ENCODE data around the gene CEND1. TPM values are rescaled to one million over a fixed set of nuclear protein-coding genes. Genes with fewer than 3 reads are reported as not detected.

Gene CEND1
- total RNA-seq, 2 donors from 2014 or later = 0.18 to 1.6 TPM

DNA sequence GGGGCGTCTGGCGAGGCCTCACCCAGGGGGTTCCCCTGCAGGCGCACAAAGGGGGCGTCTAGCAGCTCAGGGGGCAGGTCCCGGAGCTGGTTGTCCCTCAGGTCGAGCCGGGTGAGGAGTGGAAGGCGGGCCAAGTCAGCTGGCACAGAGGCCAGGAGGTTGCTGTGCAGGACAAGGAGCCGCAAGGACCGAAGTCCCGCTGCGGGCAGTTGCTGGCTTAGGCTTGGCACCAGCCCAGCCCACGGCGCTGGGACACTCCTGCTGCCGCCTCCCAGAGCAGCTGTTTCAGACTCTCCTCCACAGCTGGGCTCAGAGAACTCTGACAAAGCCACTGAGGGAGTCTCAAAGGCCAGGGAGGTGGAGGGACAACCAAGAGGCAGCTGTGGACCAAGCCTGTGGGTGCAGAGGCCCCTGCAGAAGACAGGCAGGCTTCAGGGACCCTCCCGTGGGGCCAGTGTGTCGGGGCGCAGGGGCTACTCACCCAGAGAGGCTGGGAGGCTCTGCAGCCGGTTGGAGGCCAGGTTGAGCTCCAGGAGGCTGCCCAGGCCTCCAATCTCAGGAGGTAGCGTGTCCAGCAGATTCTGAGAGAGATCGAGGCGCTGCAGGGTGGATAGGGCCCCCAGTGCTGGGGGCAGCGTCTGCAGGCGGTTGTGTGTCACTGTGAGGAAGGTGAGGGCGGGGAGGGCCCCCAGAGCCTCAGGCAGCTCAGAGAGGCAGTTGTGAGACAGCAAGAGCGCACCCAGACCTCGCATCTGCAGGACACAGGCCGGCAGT is 13.0 kb upstream of the CEND1 start:
- intact Hi-C loops (cut with DNase I) = no loop called here
- Histone ChIP-seq H3K4me1 (replicated peaks) (peaks cover 13% of the 10 kb centered on the region), H3K4me3 (no peak overlapping the region), H3K36me3 (no peaks in the 10 kb centered on the region), H3K27ac (no peak overlapping the region), H3K27me3 (replicated peaks; ENCODE audit: insufficient read depth) (no peaks in the 10 kb centered on the region), H3K9me3 (no peaks in the 10 kb centered on the region)
- 88% methylated on average over 28 of the region's 28 CpGs for WGBS
- TF ChIP-seq POLR2AphosphoS5 (IDR thresholded peaks at IDR 0.05) (no peak), POLR2A (IDR thresholded peaks at IDR 0.05) (no peak)
- TF ChIP-seq, protein P1, sequence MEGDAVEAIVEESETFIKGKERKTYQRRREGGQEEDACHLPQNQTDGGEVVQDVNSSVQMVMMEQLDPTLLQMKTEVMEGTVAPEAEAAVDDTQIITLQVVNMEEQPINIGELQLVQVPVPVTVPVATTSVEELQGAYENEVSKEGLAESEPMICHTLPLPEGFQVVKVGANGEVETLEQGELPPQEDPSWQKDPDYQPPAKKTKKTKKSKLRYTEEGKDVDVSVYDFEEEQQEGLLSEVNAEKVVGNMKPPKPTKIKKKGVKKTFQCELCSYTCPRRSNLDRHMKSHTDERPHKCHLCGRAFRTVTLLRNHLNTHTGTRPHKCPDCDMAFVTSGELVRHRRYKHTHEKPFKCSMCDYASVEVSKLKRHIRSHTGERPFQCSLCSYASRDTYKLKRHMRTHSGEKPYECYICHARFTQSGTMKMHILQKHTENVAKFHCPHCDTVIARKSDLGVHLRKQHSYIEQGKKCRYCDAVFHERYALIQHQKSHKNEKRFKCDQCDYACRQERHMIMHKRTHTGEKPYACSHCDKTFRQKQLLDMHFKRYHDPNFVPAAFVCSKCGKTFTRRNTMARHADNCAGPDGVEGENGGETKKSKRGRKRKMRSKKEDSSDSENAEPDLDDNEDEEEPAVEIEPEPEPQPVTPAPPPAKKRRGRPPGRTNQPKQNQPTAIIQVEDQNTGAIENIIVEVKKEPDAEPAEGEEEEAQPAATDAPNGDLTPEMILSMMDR (IDR thresholded peaks at IDR 0.05) = no peak
- no peak for DNase-seq (ENCODE audit: low spot score)

DNA sequence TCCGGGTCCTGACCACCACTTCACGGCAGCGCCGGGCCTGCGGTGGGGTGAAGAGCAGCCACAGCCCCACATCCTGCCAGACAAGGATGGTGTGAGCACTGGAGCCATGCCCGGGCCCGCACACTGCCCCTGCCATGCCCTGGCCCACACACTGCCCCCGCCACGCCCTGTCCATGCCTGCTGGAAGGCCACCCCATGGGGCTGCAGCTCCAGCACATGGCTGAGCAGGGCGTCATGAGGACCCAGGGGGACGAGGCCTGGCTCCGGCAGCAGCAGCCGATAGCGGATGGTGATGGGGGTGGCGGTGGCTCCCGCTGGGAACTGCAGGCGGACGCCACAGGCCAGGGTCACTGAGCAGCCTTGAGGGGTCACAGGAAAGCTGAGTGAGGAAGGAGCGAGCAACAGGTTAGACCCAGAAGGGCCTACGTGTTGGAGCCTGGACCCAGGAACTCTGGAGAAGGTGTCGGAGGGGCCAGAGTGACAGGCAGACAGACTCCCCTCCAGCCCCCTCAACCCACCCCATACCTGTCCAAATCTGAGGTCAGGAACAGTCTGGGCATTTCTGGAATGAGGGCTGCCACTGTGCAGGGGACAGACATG is 12.2 kb upstream of the CEND1 start:
- TF ChIP-seq POLR2AphosphoS5 (IDR thresholded peaks at IDR 0.05) (no peak), POLR2A (IDR thresholded peaks at IDR 0.05) (no peak)
- TF ChIP-seq, protein P1 (IDR thresholded peaks at IDR 0.05) = no peak
- 97% methylated on average over 21 of the region's 21 CpGs for WGBS
- no peak overlapping the region for H3K4me3 ChIP-seq
- no peak overlapping the region for H3K27ac ChIP-seq
- peaks cover 13% of the 10 kb centered on the region for H3K4me1 ChIP-seq (replicated peaks)
- intact Hi-C loops (cut with DNase I) = no loop called here
- H3K27me3 ChIP-seq (replicated peaks; ENCODE audit: insufficient read depth) = no peaks in the 10 kb centered on the region
- H3K36me3 ChIP-seq = no peaks in the 10 kb centered on the region
- no peaks in the 10 kb centered on the region for H3K9me3 ChIP-seq
- no peak for DNase-seq (ENCODE audit: low spot score)

DNA sequence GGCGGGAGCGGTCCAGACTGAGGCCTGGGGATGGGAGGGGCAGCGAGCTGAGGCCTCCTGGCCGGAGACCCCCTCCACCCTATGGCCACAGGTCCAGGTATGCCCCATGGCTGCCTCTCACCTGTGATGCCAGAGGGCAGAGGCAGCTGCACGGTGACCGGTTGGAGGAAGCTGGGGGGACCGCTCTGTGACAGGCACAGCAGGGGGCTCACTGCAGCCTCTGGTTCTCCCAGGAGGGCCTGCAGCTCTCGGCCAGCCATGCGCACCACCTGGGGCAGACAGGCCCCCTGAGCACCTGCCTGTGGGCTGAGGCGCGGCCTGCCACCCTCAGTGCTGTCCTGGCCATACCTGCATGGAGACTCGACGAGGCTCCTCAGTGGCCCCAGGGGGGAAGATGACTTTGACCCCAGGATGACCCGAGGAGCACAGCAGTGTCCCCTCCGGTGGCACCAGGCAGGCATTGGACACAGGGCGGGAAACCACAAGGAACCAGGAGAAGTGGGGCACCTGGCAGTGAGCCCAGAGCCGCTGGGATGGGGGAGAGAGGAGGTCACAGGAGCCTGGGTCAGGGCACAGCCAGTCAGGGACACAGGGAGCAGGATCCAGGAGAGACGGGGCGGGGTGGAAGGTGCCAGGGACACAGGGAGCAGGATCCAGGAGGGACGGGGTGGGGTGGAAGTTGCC is 11.3 kb upstream of the CEND1 start:
- Histone ChIP-seq H3K4me3 (no peak overlapping the region), H3K36me3 (no peaks in the 10 kb centered on the region), H3K27me3 (replicated peaks; ENCODE audit: insufficient read depth) (no peaks in the 10 kb centered on the region), H3K27ac (no peak overlapping the region), H3K9me3 (no peaks in the 10 kb centered on the region), H3K4me1 (replicated peaks) (peaks cover 21% of the 10 kb centered on the region)
- TF ChIP-seq POLR2AphosphoS5 (IDR thresholded peaks at IDR 0.05) (no peak), POLR2A (IDR thresholded peaks at IDR 0.05) (no peak)
- TF ChIP-seq, protein P1 (IDR thresholded peaks at IDR 0.05) = no peak
- 83% methylated on average over 20 of the region's 20 CpGs for WGBS
- no peak for DNase-seq (ENCODE audit: low spot score)
- intact Hi-C loops (cut with DNase I) = no loop called here

DNA sequence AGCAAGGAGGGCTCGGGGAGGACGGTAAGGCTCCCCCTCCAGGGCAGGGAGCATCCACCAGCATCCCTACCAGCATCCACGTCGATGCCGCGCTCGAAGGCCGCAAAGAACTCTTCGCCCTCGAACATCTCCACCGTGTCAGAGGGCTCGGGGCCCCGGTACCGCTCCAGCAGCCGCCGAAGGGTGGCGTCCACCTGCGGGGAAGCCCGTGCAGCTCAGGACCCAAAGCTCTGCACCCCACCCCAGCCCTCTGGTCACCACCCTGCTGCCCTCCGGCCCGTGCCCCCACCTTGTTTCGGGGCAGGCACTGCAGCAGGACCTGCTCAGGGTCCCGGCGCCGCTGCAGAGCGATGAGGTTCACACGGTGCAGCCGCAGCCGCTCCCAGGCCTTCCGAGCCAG is 10.6 kb upstream of the CEND1 start:
- intact Hi-C loops (cut with DNase I) = no loop called here
- 91% methylated on average over 30 of the region's 30 CpGs for WGBS
- H3K4me1 ChIP-seq (replicated peaks) = peaks cover 26% of the 10 kb centered on the region

More for the DNA sequence above, 10.6 kb upstream of the CEND1 start:
- H3K27ac ChIP-seq = no peak overlapping the region
- H3K4me3 ChIP-seq = no peak overlapping the region
- H3K36me3 ChIP-seq = no peaks in the 10 kb centered on the region
- TF ChIP-seq, protein P1 (IDR thresholded peaks at IDR 0.05) = no peak
- TF ChIP-seq POLR2A (IDR thresholded peaks at IDR 0.05) (no peak), POLR2AphosphoS5 (IDR thresholded peaks at IDR 0.05) (no peak)
- no peaks in the 10 kb centered on the region for H3K27me3 ChIP-seq (replicated peaks; ENCODE audit: insufficient read depth)
- DNase-seq (ENCODE audit: low spot score) = no peak
- H3K9me3 ChIP-seq = no peaks in the 10 kb centered on the region

Data from prostate gland (tissue), 2 donors.